Measurements from ENCODE around the gene IRF2.

DNA sequence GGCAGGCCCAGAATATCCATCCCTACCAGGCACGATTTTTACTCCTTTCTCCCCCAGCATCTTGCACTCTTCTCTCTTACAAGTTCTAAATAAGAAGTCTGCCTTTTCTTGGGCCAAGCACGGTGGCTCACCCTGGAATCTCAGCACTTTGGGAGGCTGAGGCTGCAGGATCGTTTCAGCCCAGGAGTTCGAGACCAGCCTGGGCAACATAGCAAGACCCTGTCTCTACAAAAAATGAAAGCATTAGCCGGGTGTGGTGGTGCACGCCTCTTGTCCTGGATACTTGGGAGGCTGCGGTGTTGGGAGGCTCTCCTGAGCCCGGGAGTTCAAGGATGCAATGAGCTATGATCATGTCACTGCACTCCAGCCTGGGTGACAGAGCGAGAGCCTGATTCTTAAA lies 64.8 kb downstream of the IRF2 start:
- TF ChIP-seq SPI1 (IDR thresholded peaks at IDR 0.05; ENCODE audit: low read depth, low read length): no peak
- TF ChIP-seq POLR2A (IDR thresholded peaks at IDR 0.05; ENCODE audit: low read depth, low read length): no peak
- no peak for TF ChIP-seq POLR2AphosphoS5 (IDR thresholded peaks at IDR 0.05; ENCODE audit: low read depth, low read length)
- TF ChIP-seq POU2F2 (IDR thresholded peaks at IDR 0.05; ENCODE audit: low read depth, low read length): no peak
- no peak for TF ChIP-seq TAF1 (IDR thresholded peaks at IDR 0.05; ENCODE audit: low read depth, low read length)

All from GM12891 (cell line).